Mesothelial cell of epicardium (in vitro differentiated cells): ENCODE data around the gene NALCN. TPM values are rescaled to one million over a fixed set of nuclear protein-coding genes. Genes with fewer than 3 reads are reported as not detected.
A peak's percentile ranks its signal among the peaks of the same experiment; 100 is the strongest.

Source experiments
- DNase-seq, 2 experiments: peaks; one replicate each; pipeline ENCODE4 v3.0.0; 2021; ENCODE audit warnings: low spot score in 2 of 2; ENCODE audit not compliant: unreplicated experiment in 2 of 2
- H3K27ac Mint-ChIP-seq: 2 replicates; pipeline ENCODE4 v1.8.0; 2021; ENCODE audit warnings: mixed read lengths
- H3K27me3 Mint-ChIP-seq: 2 replicates; pipeline ENCODE4 v1.8.0; 2021; ENCODE audit warnings: low read depth, mixed read lengths
- H3K36me3 Mint-ChIP-seq: 2 replicates; pipeline ENCODE4 v1.8.0; 2021; ENCODE audit warnings: mixed read lengths
- H3K4me1 Mint-ChIP-seq: 2 replicates; pipeline ENCODE4 v1.8.0; 2021; ENCODE audit warnings: mixed read lengths
- H3K4me3 Mint-ChIP-seq: 2 replicates; pipeline ENCODE4 v1.8.0; 2021; ENCODE audit warnings: mild to moderate bottlenecking, moderate library complexity, mixed read lengths
- H3K9me3 Mint-ChIP-seq: 2 replicates; pipeline ENCODE4 v1.8.0; 2021; ENCODE audit warnings: mixed read lengths
- total RNA-seq: library from RNA; stranded (reverse); gene quantifications from 3 replicates; pipeline ENCODE4 v1.2.1, GENCODE V29; 2021
- TF ChIP-seq, protein P1 (sequence below): fragments of 200-600 bp; sonication (generic); IDR thresholded peaks from one replicate; pipeline ENCODE4 v1.5.0; 2021; ENCODE audit warnings: antibody characterized with exemption; ENCODE audit not compliant: unreplicated experiment

NALCN gene
- total RNA-seq = 2.1 to 2.5 TPM (median 2.2 TPM) in 3 replicates

DNA sequence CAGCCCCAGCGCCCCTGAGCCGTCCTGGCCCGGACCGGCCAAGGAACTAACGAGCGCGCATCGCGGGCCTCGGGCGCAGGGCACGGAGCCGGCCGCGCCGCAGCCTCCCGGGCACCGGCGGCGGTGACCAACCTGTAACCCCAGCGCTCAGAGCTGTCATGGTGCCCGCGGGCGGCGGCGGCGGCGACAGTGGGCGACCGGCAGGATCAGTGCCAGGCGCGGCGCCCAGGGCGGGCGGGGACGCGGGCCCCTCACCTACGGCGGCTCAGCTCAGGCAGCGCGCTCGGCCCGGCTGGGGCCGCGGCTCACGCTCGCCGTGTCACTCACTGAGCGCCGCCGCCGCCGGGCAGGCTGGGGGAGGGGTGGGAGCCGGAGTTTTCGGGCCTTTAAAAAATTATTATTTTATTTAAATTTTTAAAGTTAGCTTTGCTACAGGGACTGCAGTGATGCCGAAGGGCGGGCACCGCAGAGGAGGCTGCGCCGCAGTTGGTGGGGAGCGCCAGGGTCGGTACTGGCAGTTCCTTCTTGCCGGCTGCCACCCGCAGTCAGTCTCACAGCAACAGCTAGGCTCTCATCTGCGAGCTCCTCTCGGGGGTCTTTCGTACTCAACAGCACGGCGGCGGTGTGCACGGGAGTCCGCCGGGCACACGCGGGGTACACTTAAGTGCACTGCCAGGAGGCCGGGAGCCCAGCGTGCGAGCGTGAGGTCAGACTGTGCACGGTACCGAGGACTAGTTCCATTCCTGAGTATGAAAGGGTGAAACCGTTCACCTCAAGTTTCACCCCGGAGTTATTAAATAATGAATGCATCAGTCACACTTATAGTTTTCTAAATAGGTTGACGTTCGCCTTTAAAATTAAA is at the start of gene NALCN:
NALCN (minus strand) TSS at position 328 of the 862 bp plus-strand sequence. CDS start 17,382 bp downstream, outside the sequence.
- H3K4me1 Mint-ChIP-seq = peaks cover 22% of the 10 kb centered on the region
- H3K36me3 Mint-ChIP-seq = no peaks in the 10 kb centered on the region
- peak within 1 kb of the TSS; percentile 77 for H3K4me3 Mint-ChIP-seq
- peak in 1 of 2 experiments; percentile 56 for DNase-seq
- H3K9me3 Mint-ChIP-seq = peaks cover 5% of the 10 kb centered on the region
- H3K27ac Mint-ChIP-seq = peak within 1 kb of the TSS; percentile 25
- H3K27me3 Mint-ChIP-seq = peaks cover 42% of the 10 kb centered on the region
- TF ChIP-seq, protein P1, sequence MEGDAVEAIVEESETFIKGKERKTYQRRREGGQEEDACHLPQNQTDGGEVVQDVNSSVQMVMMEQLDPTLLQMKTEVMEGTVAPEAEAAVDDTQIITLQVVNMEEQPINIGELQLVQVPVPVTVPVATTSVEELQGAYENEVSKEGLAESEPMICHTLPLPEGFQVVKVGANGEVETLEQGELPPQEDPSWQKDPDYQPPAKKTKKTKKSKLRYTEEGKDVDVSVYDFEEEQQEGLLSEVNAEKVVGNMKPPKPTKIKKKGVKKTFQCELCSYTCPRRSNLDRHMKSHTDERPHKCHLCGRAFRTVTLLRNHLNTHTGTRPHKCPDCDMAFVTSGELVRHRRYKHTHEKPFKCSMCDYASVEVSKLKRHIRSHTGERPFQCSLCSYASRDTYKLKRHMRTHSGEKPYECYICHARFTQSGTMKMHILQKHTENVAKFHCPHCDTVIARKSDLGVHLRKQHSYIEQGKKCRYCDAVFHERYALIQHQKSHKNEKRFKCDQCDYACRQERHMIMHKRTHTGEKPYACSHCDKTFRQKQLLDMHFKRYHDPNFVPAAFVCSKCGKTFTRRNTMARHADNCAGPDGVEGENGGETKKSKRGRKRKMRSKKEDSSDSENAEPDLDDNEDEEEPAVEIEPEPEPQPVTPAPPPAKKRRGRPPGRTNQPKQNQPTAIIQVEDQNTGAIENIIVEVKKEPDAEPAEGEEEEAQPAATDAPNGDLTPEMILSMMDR = no peak

DNA sequence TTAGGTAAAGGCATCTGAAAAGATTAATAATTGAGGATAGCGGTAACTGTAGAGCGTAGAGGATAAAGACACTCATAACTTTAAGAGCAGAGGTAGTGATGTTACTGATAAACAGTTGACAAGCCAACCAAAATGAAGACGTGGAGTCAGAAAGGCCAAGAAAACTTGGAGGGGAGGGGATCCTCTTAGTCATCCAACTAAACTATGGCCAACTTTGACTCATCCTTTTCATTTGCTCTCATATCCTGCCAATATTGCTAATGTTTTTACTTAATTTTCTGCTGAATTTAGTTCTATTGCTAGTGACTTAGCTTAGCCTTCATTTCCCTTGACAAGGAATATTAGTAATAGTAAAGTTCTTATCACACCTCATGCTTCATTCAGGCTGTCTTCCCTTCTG is 49.6 kb upstream of the NALCN start:
- TF ChIP-seq, protein P1 = no peak
- Mint-ChIP-seq H3K4me3 (no peak overlapping the region), H3K27me3 (peaks cover 2% of the 10 kb centered on the region), H3K4me1 (peaks cover 8% of the 10 kb centered on the region), H3K36me3 (no peaks in the 10 kb centered on the region), H3K27ac (no peak overlapping the region), H3K9me3 (no peaks in the 10 kb centered on the region)
- no peak for DNase-seq

DNA sequence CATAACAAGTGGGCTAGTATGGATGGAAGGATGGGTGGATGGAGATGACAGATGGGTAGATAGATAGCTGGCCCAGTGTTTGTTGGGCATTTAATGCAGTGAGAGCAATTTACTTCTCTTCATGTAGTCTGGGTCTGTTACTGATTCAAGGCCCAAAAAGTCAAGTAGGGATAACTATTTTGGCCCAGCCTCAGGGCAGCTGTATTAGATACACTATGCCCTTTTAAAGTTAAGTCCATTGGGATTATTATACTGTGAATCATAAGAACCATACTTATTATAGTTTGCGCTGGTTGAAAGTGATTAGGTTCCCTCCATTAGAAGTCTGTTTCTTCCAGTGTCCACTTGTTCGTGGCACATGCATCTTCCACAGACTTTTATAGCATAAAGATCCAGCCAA is 40.9 kb upstream of the NALCN start:
- H3K4me3 Mint-ChIP-seq = no peak overlapping the region
- TF ChIP-seq, protein P1 = no peak
- H3K9me3 Mint-ChIP-seq = peaks cover 10% of the 10 kb centered on the region
- no peak overlapping the region for H3K27ac Mint-ChIP-seq
- no peak for DNase-seq
- H3K36me3 Mint-ChIP-seq = no peaks in the 10 kb centered on the region
- H3K27me3 Mint-ChIP-seq = no peaks in the 10 kb centered on the region
- peaks cover 8% of the 10 kb centered on the region for H3K4me1 Mint-ChIP-seq

DNA sequence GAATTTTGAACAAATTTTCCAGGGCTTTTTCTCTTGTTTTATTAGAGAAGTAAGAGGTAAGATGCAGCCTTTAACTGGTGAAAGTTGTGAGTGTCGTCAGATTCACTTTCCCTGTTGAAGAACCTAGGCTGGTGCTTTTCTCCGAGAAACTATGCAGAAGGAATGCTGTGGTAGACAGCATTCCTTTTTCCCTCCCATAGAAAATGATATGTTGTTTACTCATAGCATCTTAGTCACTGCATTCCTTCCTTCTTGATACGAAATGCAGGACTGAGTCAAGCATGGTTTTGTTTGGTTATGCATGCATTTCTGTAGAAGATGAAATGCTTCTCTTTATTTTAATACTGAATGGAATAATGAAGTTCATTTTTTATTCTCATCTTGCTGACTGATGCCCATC is 39.6 kb upstream of the NALCN start:
- no peak for DNase-seq
- TF ChIP-seq, protein P1 = no peak
- Mint-ChIP-seq H3K9me3 (peaks cover 10% of the 10 kb centered on the region), H3K4me3 (no peak overlapping the region), H3K27ac (peak overlapping the region; percentile 76), H3K27me3 (no peaks in the 10 kb centered on the region), H3K4me1 (peaks cover 8% of the 10 kb centered on the region), H3K36me3 (no peaks in the 10 kb centered on the region)

DNA sequence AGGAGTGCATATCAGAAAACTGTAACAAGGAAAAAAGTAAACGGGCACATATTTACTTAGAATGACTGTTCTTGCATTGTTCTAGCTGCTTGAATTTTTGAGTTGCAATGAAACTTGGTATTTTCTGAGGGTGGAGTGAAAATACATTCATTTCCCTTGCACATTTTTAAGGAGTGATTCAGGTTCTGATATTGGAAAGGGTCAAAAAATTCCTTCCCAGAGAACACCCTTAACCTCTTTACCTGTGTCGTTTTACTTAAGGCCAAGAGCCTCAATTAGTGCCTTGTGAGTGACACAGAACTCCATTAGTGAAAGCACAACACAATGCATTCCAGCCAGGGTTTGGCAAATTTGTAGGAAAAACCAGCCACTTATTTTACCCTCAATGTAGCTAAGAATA is 38.5 kb upstream of the NALCN start:
- DNase-seq = no peak
- peaks cover 8% of the 10 kb centered on the region for H3K4me1 Mint-ChIP-seq
- H3K27ac Mint-ChIP-seq = peak overlapping the region; percentile 30
- no peak overlapping the region for H3K4me3 Mint-ChIP-seq
- H3K27me3 Mint-ChIP-seq = no peaks in the 10 kb centered on the region
- H3K36me3 Mint-ChIP-seq = no peaks in the 10 kb centered on the region
- no peaks in the 10 kb centered on the region for H3K9me3 Mint-ChIP-seq
- TF ChIP-seq, protein P1 = no peak
